NCI-H146 treated with DMSO at 0.1 percent for 48 hours (cell line): Measurements from ENCODE around the gene ZDHHC1.
"Not testable (repeated sequence)": the region's sequence is repeated elsewhere in the genome, so short reads cannot be mapped to it uniquely, and the experiment has no call there.

Source experiments
- DNase-seq: peaks from one replicate; lab custom pipeline; 2025; ENCODE audit not compliant: unreplicated experiment; lab: John Stamatoyannopoulos, UW

ZDHHC1 gene

GRCh38 chr16:67394155-67395104 is 21.8 kb downstream of the ZDHHC1 start:
- DNase-seq = no peak

GRCh38 chr16:67393788-67394154 is 22.5 kb downstream of the ZDHHC1 start:
- DNase-seq = no peak

- peak; percentile 67 for DNase-seq
These were observed 23.0 kb downstream of the ZDHHC1 start, which contains the start of gene TPPP3 for GRCh38 chr16:67393111-67393787. Gene TPPP3 (minus strand): TSS chr16:67393498. CDS start chr16:67391111, 2,387 bp downstream.

DNA sequence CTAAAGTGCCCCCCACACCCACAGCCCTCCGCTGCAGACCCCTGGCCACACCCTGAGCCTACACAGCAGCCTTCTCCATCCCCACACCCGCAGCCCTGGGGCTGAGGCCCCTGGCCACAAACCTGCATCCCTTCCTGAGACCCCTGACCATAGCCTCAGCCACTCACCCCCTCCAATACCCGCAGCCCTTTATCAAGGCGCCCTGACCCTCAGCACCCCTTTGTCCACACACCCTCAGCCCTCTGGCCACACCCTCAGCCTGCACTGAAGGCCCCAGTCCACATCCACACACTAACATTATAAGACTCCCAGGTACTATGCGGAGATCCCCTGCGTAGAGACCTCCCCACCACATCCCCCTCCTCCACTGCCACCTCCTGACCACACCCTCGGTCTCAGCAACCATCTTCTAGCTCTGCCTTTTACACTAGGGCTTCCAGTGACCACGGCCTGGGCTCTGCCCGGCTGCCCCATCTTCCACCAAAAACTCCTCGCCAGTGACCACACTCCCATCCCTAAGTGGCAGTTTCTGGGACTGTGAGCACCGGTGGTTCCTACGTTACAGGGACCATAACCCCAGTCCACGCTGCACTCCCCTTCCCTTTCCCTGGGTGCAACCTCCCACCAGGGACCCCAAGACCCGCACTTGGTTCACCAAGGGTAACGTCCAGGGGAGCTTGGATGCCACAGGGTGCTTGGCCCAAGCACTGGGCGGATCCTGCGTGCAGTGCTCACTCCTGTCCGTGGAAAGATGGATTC is 23.8 kb downstream of the ZDHHC1 start:
- no peak for DNase-seq

DNA sequence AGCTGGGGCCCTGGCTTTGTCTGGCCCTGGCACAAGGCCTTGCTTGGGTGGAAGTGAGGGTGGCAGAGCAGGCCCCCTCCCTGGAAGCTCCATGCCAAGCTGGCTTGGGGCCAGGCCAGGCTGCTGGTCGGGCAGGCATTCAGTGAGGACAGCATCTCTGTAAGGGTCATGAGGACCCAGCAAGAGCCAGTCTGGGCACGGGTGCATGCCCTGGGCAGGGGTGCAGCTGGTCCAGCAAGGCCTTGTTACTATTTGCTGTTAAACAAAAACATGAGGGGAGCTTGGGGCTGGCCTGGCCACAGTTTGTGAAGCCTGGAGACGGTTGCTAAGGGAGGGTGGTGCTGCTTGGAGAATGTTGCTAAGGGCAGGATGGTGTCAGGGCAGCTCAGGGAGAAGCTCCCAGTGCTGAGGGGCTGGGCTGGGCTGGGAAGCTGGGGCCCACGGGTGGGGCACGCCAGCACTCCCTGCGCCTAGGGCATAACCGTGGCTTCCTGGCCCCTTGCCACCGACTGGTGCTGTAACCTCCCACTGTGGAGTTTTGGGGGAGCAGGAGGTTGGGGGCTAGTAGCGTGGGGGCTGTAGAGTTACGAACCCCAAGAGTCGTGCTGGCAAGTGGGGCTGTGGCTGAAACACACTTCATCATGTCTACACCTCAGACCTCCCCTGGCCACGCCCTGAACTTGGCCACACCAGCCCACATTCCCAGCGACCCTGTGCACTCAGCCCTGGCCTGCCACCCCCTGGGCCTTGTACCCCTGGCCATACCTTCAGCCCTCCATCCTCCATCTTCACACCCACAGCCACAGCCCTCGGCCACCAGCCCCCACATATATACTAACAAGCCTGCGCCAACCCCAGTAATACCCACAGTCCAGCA is 24.6 kb downstream of the ZDHHC1 start:
- no peak for DNase-seq

- no peak for DNase-seq
These were observed 25.4 kb downstream of the ZDHHC1 start for GRCh38 chr16:67390816-67391423.

DNA sequence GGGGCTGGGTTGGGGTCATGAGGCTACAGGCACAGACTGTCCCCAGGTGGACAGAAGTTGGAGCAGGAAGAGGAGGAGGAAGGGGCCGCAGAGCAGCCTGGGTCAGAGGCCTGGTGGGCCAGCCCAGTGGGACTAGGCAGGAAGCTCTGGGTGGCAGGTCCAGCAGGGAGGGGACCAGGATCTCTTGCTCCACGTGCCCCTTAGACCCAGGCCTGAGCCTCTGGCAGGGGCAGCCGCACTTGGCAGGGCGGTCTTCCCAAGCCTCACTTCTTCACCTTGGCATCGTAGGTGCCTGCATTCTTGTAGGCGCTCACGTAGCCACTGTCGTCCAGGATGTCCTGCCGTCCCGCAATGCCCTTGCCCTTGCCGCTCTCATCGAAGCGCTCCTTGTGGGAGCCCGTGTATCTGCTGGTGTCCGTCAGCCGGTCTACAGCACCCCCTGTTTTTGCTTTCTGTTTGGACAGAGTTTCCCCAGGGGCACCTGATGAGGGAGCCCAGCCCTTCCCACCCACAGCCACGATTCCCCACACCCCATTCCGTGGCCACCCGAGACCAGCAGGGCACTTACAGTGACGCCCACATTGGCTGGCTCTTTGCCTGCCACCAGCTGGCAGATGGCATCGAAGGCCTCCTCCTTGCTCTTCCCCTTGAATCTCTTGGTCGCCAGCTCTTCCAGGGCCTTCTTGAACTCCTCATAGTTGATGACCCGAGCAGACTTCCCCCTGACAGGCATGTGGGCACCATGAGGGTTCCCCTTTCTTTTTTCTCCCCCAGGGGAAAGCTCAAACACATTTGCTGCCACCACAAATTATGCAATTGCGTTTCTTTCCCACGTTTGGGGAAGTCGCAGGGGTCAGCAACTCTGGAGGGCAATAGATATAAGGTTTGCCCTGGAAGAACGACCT is 26.1 kb downstream of the ZDHHC1 start:
- DNase-seq = no peak

DNA sequence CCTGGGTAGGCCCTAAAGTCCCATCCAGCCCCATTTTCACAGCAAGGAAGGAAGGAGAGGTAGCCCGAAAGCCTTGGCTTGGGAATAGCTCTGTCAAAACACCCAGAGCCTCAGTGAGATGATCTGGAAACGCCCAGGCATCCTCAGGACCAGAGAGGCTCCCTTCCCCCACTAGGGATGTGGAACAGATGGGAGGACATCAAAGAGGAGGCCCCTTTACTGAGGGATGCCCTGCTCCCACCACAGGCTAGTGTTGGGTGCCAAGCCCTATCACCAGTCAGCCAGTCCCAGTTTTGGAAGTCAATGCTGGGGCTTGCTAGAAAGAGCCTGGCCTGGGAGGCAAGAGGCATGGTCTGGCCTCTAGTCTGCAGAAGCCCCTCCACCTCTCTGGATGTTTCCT is 27.7 kb downstream of the ZDHHC1 start:
- no peak for DNase-seq

DNA sequence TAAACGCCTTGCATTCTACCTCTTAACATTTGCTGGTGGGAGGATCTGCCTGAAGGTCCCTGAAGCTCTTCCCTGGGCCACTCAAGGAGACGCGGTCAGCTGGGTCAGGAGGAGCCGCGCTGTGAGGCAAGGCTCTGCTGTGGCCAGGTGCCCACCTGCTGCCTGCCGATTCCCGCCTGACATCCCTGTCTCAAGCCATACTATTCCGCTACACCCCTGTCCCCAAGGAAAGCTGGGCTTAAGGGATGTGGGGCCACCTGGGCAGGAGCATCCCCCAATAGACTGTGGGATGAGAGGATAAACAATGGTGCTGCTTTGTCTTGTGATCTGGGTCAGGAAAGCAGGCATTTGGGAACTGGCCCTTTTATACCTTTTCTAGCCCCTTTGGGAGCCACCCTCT is 28.1 kb downstream of the ZDHHC1 start:
- no peak for DNase-seq

DNA sequence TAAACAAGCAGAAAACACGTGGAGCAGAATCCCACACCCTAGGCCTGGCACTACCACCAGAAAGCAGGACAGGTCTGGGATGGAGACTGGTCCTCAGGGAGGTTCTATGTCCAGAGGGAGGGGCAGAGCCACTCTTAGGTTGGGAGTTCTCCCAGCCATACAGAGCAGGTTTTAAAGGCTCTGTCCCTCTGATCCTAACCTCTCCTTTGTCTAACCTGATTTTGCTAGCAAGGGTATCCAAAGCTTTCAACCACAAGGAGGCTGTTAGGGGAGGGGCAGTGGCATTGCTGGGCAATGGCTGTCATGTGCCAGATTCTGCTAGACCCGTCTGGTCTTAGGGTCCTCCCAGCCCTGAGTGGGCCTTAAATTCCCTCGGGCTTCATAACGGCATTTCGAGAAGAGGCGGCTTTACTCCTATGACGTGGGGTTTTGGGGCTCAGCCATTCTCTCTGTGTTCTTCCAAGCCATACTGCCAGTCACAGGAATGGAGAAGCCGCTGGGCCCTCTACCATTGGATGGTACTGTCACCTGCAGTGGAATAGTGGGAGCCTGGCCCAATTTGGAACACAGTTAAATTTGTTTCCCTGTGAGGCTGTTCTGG is 28.7 kb downstream of the ZDHHC1 start:
- DNase-seq = no peak

DNA sequence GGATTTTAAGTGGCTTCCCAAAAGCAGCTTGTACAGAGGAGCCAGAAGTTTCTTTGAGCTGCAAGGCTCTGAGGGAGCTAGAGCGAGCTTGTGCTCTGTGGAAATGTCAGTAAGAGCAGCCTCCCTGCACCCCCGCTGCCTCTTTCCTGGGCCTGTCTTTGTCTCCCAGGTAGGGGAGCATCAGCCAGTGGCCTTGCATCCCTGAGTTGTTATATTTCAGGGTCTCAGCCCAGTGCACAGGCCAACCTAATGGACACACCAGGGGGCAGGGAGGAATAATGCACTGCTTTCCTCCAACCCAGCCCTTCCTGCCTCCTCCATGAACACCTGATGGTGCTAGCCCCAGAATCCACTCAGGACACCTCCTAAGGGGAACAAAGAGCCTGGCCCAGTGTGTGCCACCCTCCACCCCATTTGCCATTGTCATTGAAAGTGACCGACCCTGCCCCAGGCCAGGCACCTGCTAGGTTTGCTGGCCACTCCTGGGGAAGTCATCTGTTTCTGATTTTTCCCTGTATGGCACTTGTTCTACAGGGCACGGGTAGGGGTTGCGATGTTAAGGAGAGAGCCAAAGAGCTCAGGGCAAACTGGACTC is 29.3 kb downstream of the ZDHHC1 start:
- no peak for DNase-seq

- DNase-seq = no peak
These were observed 31.3 kb downstream of the ZDHHC1 start for GRCh38 chr16:67384778-67385510.

DNA sequence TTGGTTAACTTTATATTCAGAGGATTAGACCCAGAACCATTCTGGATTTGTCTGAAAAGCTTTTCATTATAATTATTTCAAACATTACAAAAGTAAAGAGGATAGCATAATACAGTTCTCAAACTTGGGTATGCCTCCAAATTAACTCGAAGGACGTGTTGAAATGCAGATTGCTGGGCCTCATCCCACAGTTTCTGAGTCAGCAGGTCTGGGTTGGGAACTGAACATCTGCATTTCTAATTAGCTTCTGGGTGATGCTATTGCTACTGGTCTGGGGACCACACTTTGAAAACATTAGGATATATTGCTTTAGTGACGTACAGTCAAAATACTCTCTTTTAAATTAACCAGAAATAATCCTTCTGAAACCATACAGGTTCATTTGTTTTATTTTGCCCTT is 33.0 kb downstream of the ZDHHC1 start:
- no peak for DNase-seq

DNA sequence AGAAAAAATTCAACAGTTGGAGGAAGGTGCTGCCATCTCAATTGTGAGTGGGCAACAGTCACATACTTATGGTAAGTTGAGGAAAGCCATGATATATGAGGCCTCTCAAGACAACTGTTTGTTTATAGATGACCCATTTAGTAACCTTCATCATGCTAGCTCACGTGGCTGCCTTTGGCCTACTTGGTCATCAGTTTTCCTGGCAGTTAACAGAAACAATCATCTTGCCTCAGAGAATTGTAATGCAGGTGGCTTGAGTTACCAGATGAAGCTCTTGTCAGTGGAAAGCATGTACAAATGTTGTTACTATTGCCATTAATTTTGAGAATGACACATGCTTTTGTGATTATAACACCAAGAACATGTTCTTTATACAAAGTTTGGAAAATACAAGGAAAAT is 37.6 kb downstream of the ZDHHC1 start:
- DNase-seq = no peak

- not testable (repeated sequence) for DNase-seq
These were observed 40.3 kb downstream of the ZDHHC1 start for GRCh38 chr16:67376012-67376411.

DNA sequence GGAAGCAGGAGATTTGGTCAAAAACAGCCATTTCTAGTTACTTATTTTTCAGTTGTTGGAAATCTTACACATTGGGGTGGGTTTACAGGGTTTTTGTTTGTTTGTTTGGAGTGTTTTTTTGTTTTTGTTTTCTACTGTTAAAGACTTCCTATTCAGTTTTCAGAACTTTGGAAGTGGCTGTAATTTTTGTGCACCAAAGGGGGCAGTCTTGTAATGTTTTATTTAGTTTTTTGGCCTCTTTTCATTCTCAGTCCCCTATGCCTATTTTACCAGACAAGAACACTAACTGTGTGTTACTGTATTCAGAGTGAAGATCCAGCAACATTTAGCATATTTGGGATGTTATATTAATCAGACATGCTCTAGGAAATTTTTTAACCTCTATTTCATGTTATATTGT is 43.6 kb downstream of the ZDHHC1 start:
- DNase-seq = no peak

DNA sequence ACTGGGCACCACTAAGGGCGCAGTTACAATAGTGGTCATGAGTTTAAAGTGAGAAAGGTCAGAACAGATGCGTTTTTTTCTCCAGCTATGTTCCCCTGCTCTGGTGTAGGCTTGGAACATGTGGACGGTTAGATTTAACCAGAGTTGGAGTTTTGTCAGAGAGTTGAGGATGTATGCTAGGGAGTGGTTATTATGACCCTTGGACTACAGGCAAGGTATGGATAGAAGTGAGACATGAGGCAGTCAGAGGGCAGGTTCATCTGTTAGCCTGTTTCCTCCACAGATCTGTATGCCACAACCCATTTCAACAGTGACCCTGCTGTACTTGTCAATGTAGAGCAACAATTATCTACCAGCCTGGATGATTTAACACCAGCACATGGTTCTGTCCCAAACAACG is 45.6 kb downstream of the ZDHHC1 start:
- DNase-seq = no peak
